ENCODE data around the gene THAP3.

- TF ChIP-seq, protein P1, sequence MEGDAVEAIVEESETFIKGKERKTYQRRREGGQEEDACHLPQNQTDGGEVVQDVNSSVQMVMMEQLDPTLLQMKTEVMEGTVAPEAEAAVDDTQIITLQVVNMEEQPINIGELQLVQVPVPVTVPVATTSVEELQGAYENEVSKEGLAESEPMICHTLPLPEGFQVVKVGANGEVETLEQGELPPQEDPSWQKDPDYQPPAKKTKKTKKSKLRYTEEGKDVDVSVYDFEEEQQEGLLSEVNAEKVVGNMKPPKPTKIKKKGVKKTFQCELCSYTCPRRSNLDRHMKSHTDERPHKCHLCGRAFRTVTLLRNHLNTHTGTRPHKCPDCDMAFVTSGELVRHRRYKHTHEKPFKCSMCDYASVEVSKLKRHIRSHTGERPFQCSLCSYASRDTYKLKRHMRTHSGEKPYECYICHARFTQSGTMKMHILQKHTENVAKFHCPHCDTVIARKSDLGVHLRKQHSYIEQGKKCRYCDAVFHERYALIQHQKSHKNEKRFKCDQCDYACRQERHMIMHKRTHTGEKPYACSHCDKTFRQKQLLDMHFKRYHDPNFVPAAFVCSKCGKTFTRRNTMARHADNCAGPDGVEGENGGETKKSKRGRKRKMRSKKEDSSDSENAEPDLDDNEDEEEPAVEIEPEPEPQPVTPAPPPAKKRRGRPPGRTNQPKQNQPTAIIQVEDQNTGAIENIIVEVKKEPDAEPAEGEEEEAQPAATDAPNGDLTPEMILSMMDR (IDR thresholded peaks at IDR 0.05): no peak
- TF ChIP-seq EZH2phosphoT487 (IDR thresholded peaks at IDR 0.05) (no peak), EZH2 (IDR thresholded peaks at IDR 0.05) (no peak)
Observed at GRCh38 chr1:6625584-6626149, 999 bp downstream of the THAP3 start.
